Osteocyte (in vitro differentiated cells): Measurements from ENCODE around the gene HMCN1. TPM values are rescaled to one million over a fixed set of nuclear protein-coding genes. Genes with fewer than 3 reads are reported as not detected.

Experiments
- DNase-seq: peaks from one replicate; pipeline ENCODE4 v3.0.0; 2021; ENCODE audit warnings: mixed read lengths; ENCODE audit not compliant: unreplicated experiment; ENCODE audit errors: extremely low spot score
- H3K27ac Mint-ChIP-seq: one replicate; pipeline ENCODE4 v1.8.0; 2021; ENCODE audit warnings: mild to moderate bottlenecking, mixed read lengths; ENCODE audit not compliant: unreplicated experiment
- H3K27me3 Mint-ChIP-seq: one replicate; pipeline ENCODE4 v1.8.0; 2021; ENCODE audit warnings: mixed read lengths; ENCODE audit not compliant: unreplicated experiment
- H3K36me3 Mint-ChIP-seq: one replicate; pipeline ENCODE4 v1.8.0; 2021; ENCODE audit warnings: mixed read lengths; ENCODE audit not compliant: unreplicated experiment
- H3K4me1 Mint-ChIP-seq: one replicate; pipeline ENCODE4 v1.8.0; 2021; ENCODE audit warnings: mixed read lengths; ENCODE audit not compliant: unreplicated experiment
- H3K4me3 Mint-ChIP-seq: one replicate; pipeline ENCODE4 v1.8.0; 2021; ENCODE audit warnings: mild to moderate bottlenecking, moderate library complexity, mixed read lengths; ENCODE audit not compliant: unreplicated experiment
- H3K9me3 Mint-ChIP-seq: one replicate; pipeline ENCODE4 v1.8.0; 2021; ENCODE audit warnings: mixed read lengths; ENCODE audit not compliant: unreplicated experiment
- total RNA-seq: library from RNA; stranded (reverse); gene quantifications from 2 replicates; pipeline ENCODE4 v1.2.1, GENCODE V29; 2021
- TF ChIP-seq, protein P1 (sequence below): fragments of 200-600 bp; sonication (generic); IDR thresholded peaks from 2 replicates; pipeline ENCODE4 v1.5.0; 2021; ENCODE audit warnings: antibody characterized with exemption, mild to moderate bottlenecking, moderate library complexity

HMCN1 gene
- total RNA-seq, 1 donor from 2014 or later, result 91.4 TPM

DNA sequence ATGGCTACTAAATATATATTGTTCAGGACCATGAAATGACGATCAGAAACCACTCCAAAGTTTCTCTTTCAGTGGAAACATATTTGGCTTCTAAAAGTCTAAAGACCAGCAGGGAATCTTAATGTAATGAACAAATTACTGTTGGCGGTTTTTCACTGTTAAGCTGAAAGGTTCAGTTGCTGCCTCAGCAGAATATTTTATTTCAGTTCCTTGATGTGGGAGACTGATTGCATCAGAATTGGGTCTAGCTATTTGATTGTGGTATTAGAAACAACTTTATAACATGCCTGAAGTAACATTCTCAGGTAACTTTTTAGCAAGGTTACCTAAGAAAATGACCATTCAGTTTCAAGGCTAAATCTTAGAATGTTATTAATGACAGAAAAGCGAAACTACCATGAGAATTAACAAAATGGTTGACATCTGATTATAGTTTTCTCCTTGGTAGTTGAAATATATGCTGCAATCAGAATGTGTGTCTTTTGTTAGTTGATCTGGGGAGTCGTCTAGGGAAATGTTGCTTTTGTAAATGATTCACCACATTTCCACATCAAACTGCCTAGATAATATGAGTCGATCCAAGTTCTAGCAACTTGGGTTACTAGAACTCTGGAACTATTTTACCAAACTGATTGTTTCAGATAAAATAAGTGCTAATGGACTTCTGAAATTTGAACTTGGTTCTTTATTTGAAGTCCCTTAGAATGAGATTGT is 200.4 kb downstream of the HMCN1 start:
- H3K27me3 Mint-ChIP-seq, result no peaks in the 10 kb centered on the region
- peaks cover 47% of the 10 kb centered on the region for H3K4me1 Mint-ChIP-seq
- no peak for DNase-seq
- peak overlapping the region; percentile 76 for H3K27ac Mint-ChIP-seq
- peaks cover 5% of the 10 kb centered on the region for H3K9me3 Mint-ChIP-seq
- TF ChIP-seq, protein P1, sequence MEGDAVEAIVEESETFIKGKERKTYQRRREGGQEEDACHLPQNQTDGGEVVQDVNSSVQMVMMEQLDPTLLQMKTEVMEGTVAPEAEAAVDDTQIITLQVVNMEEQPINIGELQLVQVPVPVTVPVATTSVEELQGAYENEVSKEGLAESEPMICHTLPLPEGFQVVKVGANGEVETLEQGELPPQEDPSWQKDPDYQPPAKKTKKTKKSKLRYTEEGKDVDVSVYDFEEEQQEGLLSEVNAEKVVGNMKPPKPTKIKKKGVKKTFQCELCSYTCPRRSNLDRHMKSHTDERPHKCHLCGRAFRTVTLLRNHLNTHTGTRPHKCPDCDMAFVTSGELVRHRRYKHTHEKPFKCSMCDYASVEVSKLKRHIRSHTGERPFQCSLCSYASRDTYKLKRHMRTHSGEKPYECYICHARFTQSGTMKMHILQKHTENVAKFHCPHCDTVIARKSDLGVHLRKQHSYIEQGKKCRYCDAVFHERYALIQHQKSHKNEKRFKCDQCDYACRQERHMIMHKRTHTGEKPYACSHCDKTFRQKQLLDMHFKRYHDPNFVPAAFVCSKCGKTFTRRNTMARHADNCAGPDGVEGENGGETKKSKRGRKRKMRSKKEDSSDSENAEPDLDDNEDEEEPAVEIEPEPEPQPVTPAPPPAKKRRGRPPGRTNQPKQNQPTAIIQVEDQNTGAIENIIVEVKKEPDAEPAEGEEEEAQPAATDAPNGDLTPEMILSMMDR, result no peak
- H3K4me3 Mint-ChIP-seq, result no peak overlapping the region
- peaks cover 45% of the 10 kb centered on the region for H3K36me3 Mint-ChIP-seq

DNA sequence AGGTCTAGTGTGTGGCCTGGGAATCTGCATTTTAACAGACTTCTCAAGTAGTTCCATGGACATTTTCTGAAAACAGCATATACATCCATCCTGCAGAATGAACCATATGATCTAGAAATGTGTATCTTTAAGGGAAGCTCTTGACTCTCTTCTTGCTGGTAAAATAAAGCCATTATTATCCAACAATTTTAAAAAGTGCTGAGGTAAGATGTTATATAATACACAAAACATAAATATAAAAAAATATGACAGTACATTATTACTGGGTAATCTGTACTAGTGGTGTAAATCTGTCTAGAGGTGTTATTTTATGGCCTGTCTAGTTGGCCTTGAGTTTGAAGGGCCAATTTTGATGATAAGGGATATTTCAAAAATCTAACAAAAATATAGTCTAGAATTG is 201.2 kb downstream of the HMCN1 start:
- Mint-ChIP-seq H3K4me1 (peaks cover 42% of the 10 kb centered on the region), H3K27ac (peak overlapping the region; percentile 76), H3K4me3 (no peak overlapping the region), H3K9me3 (peaks cover 5% of the 10 kb centered on the region), H3K27me3 (no peaks in the 10 kb centered on the region), H3K36me3 (peaks cover 46% of the 10 kb centered on the region)
- DNase-seq, result no peak
- TF ChIP-seq, protein P1, result no peak

DNA sequence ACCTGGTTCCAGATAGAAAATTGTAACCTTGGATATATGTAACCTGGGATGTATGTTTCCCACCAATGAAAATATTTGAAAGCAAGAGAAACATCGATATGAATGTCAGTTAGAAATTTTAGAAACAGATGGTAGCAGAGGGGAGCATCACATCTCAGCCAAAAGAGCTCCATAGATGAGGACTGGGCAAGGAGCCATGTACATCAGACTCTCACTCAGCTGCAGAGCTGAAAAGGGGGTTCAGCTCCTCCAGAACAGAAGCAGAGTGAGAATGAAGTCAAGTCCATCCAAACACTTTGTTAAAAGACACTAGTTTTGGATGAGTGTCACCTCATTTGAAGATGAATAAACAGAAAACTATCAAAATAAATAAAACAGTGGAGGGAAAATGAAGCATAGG is 202.4 kb downstream of the HMCN1 start:
- H3K4me1 Mint-ChIP-seq, result peaks cover 32% of the 10 kb centered on the region
- TF ChIP-seq, protein P1, result no peak
- H3K36me3 Mint-ChIP-seq, result peaks cover 45% of the 10 kb centered on the region
- H3K9me3 Mint-ChIP-seq, result peaks cover 5% of the 10 kb centered on the region
- H3K27me3 Mint-ChIP-seq, result no peaks in the 10 kb centered on the region
- DNase-seq, result no peak
- H3K4me3 Mint-ChIP-seq, result no peak overlapping the region
- no peak overlapping the region for H3K27ac Mint-ChIP-seq

DNA sequence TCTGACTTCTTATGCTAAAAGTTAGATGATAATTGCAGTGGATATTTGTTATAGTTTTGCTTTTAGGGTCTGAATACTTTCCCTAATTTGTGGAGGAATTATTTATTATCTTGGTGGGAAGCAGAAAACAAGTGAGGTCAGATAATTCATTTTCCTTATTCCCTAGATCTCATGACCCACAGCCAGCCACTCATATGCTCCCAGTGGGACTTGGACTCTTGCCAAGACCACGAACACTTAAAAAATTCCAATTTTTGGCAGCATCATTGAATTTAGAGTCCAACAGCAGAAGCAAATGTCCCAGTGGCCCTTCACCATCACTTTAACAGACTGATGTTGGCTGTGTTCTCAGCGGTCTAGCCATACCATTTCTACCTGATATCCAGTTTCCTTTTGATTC is 204.2 kb downstream of the HMCN1 start:
- DNase-seq, result no peak
- Mint-ChIP-seq H3K4me1 (peaks cover 28% of the 10 kb centered on the region), H3K27ac (peak overlapping the region; percentile 27), H3K9me3 (peaks cover 5% of the 10 kb centered on the region), H3K27me3 (no peaks in the 10 kb centered on the region), H3K4me3 (no peak overlapping the region), H3K36me3 (peaks cover 36% of the 10 kb centered on the region)
- TF ChIP-seq, protein P1, result no peak

DNA sequence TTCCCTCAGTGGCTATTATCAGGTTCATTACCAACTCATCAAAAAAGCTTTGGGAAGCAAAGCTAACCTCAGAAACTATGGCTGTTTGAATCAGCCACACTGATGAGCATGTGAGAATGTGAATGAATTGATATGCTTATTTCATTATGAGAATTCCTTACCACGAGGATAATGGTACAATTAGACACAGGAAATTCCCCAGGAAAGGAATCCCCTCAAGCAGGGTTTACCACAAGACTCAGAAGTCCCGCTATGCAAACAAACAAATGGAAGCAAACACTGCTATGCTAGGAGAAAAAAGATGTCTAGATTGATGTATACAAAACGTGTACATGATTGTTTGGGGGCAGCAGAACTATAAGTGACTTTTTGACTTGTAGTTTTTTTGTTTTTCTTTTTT is 205.0 kb downstream of the HMCN1 start:
- Mint-ChIP-seq H3K4me3 (no peak overlapping the region), H3K27me3 (no peaks in the 10 kb centered on the region), H3K27ac (no peak overlapping the region), H3K36me3 (peaks cover 34% of the 10 kb centered on the region), H3K4me1 (peaks cover 27% of the 10 kb centered on the region), H3K9me3 (peaks cover 5% of the 10 kb centered on the region)
- DNase-seq, result no peak
- TF ChIP-seq, protein P1, result no peak
